ENCODE results near the gene LINS1.

- no peak for TF ChIP-seq ARNT (IDR thresholded peaks at IDR 0.05)
- no peak for TF ChIP-seq HDGF (IDR thresholded peaks at IDR 0.05; ENCODE audit: borderline replicate concordance)
- no peak for TF ChIP-seq FOXM1 (IDR thresholded peaks at IDR 0.05; ENCODE audit: borderline replicate concordance)
- no peak for TF ChIP-seq TARDBP (IDR thresholded peaks at IDR 0.05)
These were observed 36.3 kb upstream of the LINS1 start for GRCh38 chr15:100638177-100638730.
